ENCODE results near the gene TCEAL8.

Gene TCEAL8

DNA sequence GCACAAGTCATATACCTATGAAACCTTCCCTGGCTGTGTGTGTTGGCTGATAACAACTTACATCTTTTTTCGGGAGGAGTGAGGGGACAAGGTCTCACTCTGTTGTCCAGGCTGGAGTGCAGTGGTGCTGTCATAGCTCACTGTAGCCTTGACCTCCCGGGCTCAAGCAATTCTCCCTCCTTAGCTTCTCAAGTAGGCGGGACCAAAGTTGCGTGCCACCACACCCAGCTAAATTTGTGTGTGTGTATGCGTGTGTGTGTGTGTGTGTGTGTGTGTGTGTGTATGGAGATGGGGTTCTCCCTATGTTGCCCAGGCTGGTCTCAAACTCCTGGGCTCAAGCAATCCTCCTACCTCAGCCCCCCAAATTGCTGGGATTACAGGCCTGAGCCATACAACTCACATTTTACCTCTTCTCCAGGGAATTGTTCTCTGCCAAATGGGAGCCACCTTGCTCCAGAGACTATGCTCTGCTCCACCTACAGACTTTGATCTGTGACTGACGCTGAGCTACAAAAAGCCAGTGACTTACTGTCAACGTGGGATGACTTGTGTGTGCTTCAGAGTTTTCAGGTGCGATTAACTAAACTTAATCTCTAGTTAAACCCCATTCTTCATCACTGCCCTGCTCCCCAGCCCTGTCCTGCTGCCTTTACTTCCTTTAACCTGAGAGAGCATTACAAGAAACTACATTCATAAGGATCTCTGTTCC, 42.1 kb downstream of the TCEAL8 start:
- DNase-seq: no peak

- DNase-seq: peak; percentile 17
Observed at GRCh38 chrX:103211012-103211715, 43.8 kb downstream of the TCEAL8 start.

DNA sequence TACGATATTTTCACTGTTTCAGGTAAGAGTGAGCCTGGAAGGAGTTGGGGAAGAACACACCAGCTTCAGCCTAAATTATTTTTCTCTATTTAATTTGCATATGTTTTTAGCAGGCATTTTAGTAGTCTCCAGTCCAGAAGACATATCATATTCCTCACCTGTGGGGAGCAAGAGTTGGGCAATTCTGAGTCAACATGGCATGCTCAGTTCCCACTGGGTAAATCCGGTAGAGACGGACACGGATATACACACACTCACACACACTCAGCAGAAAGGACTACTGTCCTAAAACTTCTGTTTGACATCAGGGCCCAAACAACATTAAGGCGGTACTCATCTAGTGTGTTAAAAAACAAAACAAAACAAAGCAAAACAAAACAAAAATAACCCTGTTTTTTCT, 44.9 kb downstream of the TCEAL8 start:
- DNase-seq: no peak

All from effector CD8-positive, alpha-beta T cell (primary cell).